HepG2 (cell line): ENCODE results near the gene ANKRD2. TPM values are rescaled to one million over a fixed set of nuclear protein-coding genes. Genes with fewer than 3 reads are reported as not detected.
A peak's percentile ranks its signal among the peaks of the same experiment; 100 is the strongest.

Experiments
- CHD4 ChIP-seq: fragments of 200-600 bp; sonication (generic); IDR thresholded peaks from 2 replicates; pipeline ENCODE4 v1.7.0; 2017; ENCODE audit warnings: mild to moderate bottlenecking, low read length, borderline replicate concordance
- FOSL1 ChIP-seq: sonication (generic); formaldehyde crosslinking; IDR thresholded peaks from 2 replicates; pipeline ENCODE4 v1.9.0; 2021; ENCODE audit warnings: missing genetic modification reagents, borderline replicate concordance
- GLMP ChIP-seq: sonication (generic); formaldehyde crosslinking; IDR thresholded peaks from 2 replicates; pipeline ENCODE4 v1.9.0; 2021; ENCODE audit warnings: missing genetic modification reagents, mild to moderate bottlenecking, borderline replicate concordance
- MIER3 ChIP-seq: IDR thresholded peaks from 2 replicates; pipeline ENCODE4 v1.6.1; 2016; ENCODE audit warnings: missing compliant biosample characterization, borderline replicate concordance
- NFE2 ChIP-seq: sonication (generic); formaldehyde crosslinking; IDR thresholded peaks from 2 replicates; pipeline ENCODE4 v1.4.0; 2020; ENCODE audit warnings: missing genetic modification reagents
- POLR2A ChIP-seq, 2 experiments: IDR thresholded peaks; 2 replicates each; pipeline ENCODE4 v1.6.1; 2011; ENCODE audit warnings: low read depth in 2 of 2, low read length in 2 of 2, mild to moderate bottlenecking in 1 of 2, moderate library complexity in 1 of 2; ENCODE audit not compliant: insufficient read depth in 1 of 2
- RXRB ChIP-seq: IDR thresholded peaks from 2 replicates; pipeline ENCODE4 v1.6.1; 2016; ENCODE audit warnings: borderline replicate concordance, missing genetic modification reagents, missing compliant biosample characterization
- SKI ChIP-seq: fragments of 450-650 bp; IDR thresholded peaks from one replicate; pipeline ENCODE4 v1.6.1; 2018; ENCODE audit warnings: mild to moderate bottlenecking; ENCODE audit not compliant: partially characterized antibody
- ZNF431 ChIP-seq: sonication (generic); formaldehyde crosslinking; IDR thresholded peaks from 2 replicates; pipeline ENCODE4 v1.9.0; 2022; ENCODE audit warnings: missing genetic modification reagents, low read depth, mild to moderate bottlenecking, borderline replicate concordance
- ZNF639 ChIP-seq: conservative IDR thresholded peaks from 2 replicates; pipeline ENCODE4 v1.6.1; 2018; ENCODE audit warnings: missing genetic modification reagents
- polyA plus RNA-seq, 8 experiments: library from polyadenylated mRNA; depleted of rRNA in 3 of 8; stranded (reverse) in 7 of 8; unstranded in 1 of 8; fragments of >200 nt; fragmentation: Illumina TruSeq in 4 of 8; extraction: Trizol in 4 of 8; gene quantifications; 2 replicates each; pipeline versions ENCODE4 v1.2.1 to v1.2.3, GENCODE V29; 2011 to 2016; ENCODE audit warnings: low read depth in 4 of 8, missing spikeins in 1 of 8, mixed read lengths in 1 of 8; ENCODE audit not compliant: insufficient read depth in 1 of 8
- total RNA-seq, 5 experiments: library from RNA; depleted of rRNA; stranded (reverse); fragments of >200 nt; fragmentation: Illumina TruSeq; extraction: Trizol; gene quantifications; 2 replicates each; pipeline ENCODE4 v1.2.3, GENCODE V29; 2016; ENCODE audit warnings: low read depth in 1 of 5
- TF ChIP-seq, protein P1 (sequence below), 2 experiments: sonication (generic) in 1 of 2; formaldehyde crosslinking in 1 of 2; IDR thresholded peaks; 2 replicates each; pipeline versions ENCODE4 v1.4.0 to v1.6.1; 2016 to 2020; ENCODE audit warnings: borderline replicate concordance in 1 of 2, low read depth in 1 of 2, mild to moderate bottlenecking in 1 of 2, missing genetic modification reagents in 1 of 2
- TF ChIP-seq, protein P2 (sequence below): sonication (generic); formaldehyde crosslinking; IDR thresholded peaks from 2 replicates; pipeline ENCODE4 v1.4.0; 2020; ENCODE audit warnings: missing genetic modification reagents, mild to moderate bottlenecking, borderline replicate concordance

Gene ANKRD2
- total and polyA plus RNA-seq, 2 of the 13 experiments (the other 11 are each of a cell fraction or from before 2014, with no cell fraction given): not detected

DNA sequence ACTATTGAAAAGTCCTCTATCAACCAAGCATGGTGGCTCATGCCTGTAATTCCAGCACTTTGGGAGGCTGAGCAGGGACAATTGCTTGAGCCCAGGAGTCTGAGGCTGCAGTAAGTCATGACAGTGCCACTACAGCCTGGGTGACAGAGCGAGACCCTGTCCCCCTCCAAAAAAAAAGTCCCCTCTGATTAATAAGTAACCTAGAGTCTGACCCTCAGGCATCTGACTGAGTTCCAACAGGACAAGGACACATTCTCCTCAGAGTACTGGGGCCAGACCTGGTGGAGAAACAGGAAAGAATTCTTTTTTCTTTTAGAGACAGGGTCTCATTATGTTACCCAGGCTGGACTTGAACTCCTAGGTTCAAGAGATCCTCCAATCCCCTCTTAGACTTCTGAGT, 50.7 kb downstream of the ANKRD2 start (continued):
- no peak for TF ChIP-seq GLMP (CRISPR knock-in tag)
- no peak for TF ChIP-seq MIER3
- TF ChIP-seq POLR2A (IDR thresholded peaks at IDR 0.05; ENCODE audit: insufficient read depth in 1 of 2, low read depth in 2 of 2, low read length in 2 of 2): no peak
- no peak for TF ChIP-seq FOSL1
- TF ChIP-seq SKI: no peak
- no peak for TF ChIP-seq ZNF639
- TF ChIP-seq ZNF431 (CRISPR knock-in tag): no peak
- TF ChIP-seq, protein P1, sequence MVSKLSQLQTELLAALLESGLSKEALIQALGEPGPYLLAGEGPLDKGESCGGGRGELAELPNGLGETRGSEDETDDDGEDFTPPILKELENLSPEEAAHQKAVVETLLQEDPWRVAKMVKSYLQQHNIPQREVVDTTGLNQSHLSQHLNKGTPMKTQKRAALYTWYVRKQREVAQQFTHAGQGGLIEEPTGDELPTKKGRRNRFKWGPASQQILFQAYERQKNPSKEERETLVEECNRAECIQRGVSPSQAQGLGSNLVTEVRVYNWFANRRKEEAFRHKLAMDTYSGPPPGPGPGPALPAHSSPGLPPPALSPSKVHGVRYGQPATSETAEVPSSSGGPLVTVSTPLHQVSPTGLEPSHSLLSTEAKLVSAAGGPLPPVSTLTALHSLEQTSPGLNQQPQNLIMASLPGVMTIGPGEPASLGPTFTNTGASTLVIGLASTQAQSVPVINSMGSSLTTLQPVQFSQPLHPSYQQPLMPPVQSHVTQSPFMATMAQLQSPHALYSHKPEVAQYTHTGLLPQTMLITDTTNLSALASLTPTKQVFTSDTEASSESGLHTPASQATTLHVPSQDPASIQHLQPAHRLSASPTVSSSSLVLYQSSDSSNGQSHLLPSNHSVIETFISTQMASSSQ (IDR thresholded peaks at IDR 0.05; ENCODE audit: low read depth): peak; percentile 87
- TF ChIP-seq, protein P1 (CRISPR knock-in tag; IDR thresholded peaks at IDR 0.05; ENCODE audit: borderline replicate concordance): peak; percentile 83; the same call in 1 of the 2 replicates
- no peak for TF ChIP-seq NFE2 (CRISPR knock-in tag)
- TF ChIP-seq, protein P2, sequence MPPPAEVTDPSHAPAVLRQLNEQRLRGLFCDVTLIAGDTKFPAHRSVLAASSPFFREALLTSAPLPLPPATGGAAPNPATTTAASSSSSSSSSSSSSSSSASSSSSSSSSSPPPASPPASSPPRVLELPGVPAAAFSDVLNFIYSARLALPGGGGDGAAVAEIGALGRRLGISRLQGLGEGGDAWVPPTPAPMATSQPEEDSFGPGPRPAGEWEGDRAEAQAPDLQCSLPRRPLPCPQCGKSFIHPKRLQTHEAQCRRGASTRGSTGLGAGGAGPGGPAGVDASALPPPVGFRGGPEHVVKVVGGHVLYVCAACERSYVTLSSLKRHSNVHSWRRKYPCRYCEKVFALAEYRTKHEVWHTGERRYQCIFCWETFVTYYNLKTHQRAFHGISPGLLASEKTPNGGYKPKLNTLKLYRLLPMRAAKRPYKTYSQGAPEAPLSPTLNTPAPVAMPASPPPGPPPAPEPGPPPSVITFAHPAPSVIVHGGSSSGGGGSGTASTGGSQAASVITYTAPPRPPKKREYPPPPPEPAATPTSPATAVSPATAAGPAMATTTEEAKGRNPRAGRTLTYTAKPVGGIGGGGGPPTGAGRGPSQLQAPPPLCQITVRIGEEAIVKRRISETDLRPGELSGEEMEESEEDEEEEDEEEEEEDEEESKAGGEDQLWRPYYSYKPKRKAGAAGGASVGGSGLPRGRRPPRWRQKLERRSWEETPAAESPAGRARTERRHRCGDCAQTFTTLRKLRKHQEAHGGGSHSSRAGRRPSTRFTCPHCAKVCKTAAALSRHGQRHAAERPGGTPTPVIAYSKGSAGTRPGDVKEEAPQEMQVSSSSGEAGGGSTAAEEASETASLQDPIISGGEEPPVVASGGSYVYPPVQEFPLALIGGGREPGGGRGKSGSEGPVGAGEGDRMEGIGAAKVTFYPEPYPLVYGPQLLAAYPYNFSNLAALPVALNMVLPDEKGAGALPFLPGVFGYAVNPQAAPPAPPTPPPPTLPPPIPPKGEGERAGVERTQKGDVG: no peak
- TF ChIP-seq CHD4: no peak
- TF ChIP-seq RXRB (CRISPR knock-in tag): 0 out of 2 replicates have a peak, but pooled peaks have one; percentile 30
